HG03175 (cell line): ENCODE measurements around the gene MRPS25.
"Not testable (repeated sequence)": the region's sequence is repeated elsewhere in the genome, so short reads cannot be mapped to it uniquely, and the experiment has no call there.

Source experiments
- ATAC-seq: cut with Tn5 transposase; IDR thresholded peaks from one replicate; pipeline ENCODE4 v1.9.1; 2021; ENCODE audit warnings: mild to moderate bottlenecking, moderate library complexity; ENCODE audit not compliant: unreplicated experiment

Gene MRPS25

GRCh38 chr3:15044326-15044725, 20.8 kb downstream of the MRPS25 start:
- no peak for ATAC-seq

DNA sequence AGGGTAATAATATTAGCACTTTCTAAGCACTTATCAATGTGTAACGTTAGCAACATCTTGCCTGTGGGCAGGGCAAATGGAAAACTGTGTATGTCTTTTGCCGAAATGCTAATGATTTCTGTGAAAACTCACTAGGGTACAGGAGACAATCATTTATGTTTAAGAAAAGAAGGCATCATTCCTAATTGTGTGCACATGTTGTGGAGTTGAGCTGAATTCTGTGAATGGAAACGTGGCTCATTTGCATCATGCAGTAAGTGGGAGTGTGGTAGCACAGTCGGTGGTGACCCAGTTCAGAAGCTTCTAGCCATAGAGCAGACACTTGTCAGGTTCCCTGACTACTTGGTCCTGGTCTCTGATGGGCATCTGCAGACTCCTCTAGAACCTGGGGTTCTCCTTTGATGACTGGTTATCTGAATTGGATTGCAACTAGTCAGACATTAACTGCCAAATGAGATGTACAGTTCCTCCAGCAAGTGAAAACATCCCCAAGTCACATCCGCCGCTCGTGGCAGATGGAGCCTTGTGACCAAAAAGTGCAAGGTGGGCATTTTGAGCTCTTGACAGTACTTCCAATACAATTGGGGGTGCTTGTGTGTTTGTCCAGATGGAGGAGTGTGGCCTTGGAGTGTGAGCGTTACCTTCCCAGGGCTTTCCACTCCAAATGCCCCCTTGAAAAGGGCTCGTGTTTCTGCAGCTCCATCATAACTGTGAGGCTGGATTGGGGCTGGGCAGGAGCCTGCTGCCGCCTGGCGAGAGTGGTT, 21.5 kb downstream of the MRPS25 start:
- ATAC-seq, result no peak

DNA sequence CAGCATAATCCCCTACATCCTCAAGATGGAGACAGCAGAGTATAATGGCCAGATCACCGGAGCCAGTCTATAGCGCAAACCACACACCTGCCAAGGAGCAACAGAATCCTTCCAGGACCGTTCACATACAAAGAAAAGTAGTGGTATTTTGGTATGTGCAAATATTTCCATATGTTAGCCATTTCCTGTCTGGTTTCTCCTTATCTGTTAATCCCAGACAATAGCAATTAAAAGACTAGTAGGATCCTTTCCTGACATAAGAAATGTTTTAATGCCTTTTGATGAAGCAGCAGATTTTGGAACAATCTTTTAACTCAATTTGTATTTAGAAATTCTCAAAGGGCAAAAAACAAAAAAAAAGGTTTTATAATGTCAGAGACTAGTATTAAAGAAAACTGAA, 22.2 kb downstream of the MRPS25 start:
- ATAC-seq, result no peak

DNA sequence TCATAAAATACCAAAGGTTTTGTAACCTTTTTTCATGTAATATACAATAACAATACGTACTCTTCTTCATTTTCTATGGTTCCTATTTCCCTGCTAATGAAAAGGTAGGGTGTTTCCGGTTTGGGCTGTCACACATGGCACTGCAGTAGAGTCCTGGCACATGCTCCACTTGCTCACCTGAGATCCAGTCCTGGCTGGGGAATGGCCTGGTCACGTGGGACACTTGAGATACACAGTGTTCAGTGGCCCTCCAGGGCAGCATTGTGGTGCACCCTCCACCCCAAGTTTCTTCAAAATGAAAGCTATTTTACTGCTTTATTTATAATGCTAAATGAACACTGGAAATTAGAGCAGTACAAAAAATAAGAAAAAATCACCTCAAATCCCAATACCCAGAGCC, 23.2 kb downstream of the MRPS25 start:
- ATAC-seq, result no peak

- ATAC-seq, result no peak
Observed at GRCh38 chr3:15040844-15041243, 24.3 kb downstream of the MRPS25 start.

DNA sequence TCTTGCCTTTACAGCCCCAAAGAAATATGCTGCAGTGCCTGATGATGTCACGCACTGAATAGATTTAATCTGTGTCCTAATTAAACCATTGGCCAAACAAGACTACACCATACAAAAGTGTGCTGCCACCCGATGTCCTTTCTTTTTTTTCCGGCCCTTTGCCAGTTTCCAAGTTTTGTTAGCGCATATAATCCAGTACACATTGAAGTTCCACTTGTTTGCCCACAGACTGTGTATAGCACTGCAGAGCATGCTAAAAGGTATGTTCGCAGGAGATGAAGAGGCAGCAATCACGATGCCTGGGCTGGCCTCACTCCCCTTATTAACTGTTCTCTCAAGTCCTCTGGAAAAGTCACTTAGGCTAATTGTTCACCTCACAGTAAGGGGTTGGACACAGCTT, 26.8 kb downstream of the MRPS25 start:
- no peak for ATAC-seq

GRCh38 chr3:15033103-15033502, 32.0 kb downstream of the MRPS25 start:
- ATAC-seq, result no peak

GRCh38 chr3:15032650-15033049, 32.5 kb downstream of the MRPS25 start:
- no peak for ATAC-seq

DNA sequence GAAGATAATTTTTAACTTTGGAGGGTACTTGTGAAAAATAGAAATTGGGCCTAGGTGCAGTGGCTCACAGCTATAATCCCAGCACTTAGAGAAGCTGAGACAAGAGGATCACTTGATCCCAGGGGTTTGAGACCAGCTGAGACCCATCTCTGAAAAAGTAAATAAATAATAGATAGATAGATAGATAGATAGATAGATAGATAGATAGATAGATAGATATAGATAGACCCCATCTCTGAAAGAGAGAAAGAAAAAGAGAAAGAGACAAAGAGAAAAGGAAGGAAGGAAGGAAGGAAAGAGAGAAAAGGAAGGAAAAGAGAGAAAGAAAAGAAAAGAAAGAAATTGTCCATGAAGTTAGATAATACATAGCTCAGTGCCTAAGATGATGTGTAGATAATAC, 35.5 kb downstream of the MRPS25 start:
- ATAC-seq, result no peak

DNA sequence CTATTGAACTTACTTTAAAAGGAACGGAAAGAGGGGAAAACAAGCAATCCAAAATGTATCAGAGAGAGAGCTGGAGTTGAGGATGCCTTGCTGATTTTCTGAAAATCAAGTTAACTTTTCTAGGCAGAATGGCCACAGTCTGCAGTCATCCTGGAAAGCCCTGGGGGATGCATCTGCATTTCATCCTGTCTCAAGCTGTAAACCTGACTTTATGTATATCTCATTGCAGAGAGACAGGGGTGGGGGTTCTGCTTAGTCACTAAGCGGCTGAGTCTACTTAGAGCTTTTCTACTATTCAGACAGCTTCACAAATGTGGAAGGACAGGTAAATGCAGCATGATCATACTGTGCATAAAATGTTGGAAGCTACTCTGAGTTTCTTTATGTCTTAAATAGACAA, 41.4 kb downstream of the MRPS25 start:
- ATAC-seq, result no peak

- ATAC-seq, result no peak
Observed at GRCh38 chr3:15023249-15023648, 41.9 kb downstream of the MRPS25 start.

GRCh38 chr3:15017191-15017590, 47.9 kb downstream of the MRPS25 start:
- ATAC-seq, result no peak

DNA sequence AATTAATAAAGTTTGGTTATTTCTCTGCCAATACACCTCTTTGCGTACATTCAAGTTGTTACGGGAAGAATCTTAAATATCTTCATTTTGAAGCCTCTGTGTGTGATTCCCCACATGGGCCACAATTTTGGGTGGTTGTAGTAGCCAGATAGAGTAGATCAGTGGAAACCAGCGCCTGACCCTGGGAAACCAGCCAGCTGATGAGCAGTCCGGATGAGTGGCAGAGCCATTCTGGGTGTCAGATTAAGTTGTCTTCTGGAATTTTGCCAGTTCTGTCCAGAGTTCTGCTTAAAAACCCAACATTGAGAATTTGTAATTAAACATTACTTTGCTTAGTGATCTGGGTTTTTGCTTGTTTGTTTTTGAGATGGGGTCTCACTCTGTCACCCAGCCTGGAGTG, 49.7 kb downstream of the MRPS25 start:
- no peak for ATAC-seq

DNA sequence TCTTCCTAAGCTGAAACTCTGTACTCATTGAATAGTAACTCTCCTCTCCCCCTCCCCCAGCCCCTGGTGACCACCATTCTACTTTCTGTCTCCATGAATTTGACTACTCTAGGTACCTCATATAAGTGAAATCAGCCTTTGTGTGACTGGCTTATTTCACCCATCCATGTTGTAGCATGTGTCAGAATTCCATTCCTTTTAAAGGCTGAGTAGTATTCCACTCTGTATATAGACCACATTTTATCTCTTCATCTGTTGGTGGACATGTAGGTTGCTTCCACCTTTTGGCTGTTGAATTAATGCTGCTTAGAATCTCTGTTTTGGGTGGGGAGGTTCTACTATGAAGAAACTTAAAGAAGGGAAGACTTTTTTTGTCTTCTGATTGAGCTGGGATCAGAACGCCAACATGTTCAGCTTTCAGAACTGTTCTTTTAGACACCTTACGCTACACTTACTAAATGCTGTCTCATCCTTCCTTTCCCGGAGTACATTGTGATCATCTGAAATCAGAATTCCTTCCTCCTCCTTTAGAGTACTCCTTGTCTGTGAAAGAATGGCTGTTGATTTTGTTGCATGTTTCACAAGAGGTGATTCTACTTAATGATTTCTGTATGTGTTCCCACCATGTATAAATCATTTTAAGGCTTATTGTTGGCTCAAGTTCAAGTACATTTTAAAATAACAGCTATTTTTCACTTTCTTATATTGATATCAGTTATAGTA, 50.3 kb downstream of the MRPS25 start:
- no peak for ATAC-seq

DNA sequence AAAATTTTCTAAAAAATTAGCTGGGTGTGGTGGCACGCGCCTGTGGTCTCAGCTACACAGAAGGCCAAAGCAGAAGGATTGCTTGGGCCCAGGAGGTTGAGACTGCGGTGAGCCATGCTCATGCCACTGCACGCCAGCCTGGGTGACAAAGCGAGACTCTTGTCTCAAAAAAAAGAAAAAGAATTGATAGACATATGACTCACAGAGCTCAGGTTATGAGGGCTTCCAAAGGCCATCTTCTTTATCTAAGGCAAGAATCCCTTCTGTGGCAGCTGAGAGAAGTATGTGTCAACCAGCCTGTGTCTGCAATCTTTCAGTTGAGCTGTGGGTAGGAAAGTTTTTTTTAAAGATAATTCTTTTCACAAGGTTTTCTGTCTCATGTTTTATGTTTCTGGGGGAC, 53.9 kb downstream of the MRPS25 start:
- ATAC-seq, result no peak

- no peak for ATAC-seq
Observed at GRCh38 chr3:15010664-15011063, 54.5 kb downstream of the MRPS25 start.

- no peak for ATAC-seq
Observed at GRCh38 chr3:15009167-15009566, 55.9 kb downstream of the MRPS25 start.

- ATAC-seq, result no peak
Observed at GRCh38 chr3:15007681-15008141, 57.4 kb downstream of the MRPS25 start.

- not testable (repeated sequence) for ATAC-seq
Observed at GRCh38 chr3:14999182-14999581, 65.9 kb downstream of the MRPS25 start.
